Neural progenitor cell (in vitro differentiated cells): ENCODE data around the gene NAPG. TPM values are rescaled to one million over a fixed set of nuclear protein-coding genes. Genes with fewer than 3 reads are reported as not detected.
"Not testable (repeated sequence)": the region's sequence is repeated elsewhere in the genome, so short reads cannot be mapped to it uniquely, and the experiment has no call there.

ENCODE experiments used
- DNase-seq: peaks from one replicate; pipeline ENCODE4 v3.0.0-alpha.2; 2016; ENCODE audit warnings: low spot score
- H2AFZ ChIP-seq: fragments of 200-600 bp; sonication (generic); replicated peaks from 2 replicates; pipeline ENCODE4 v1.6.1; 2016; ENCODE audit warnings: antibody characterized with exemption
- H3F3A ChIP-seq: fragments of 200-600 bp; sonication (generic); 2 replicates; pipeline ENCODE4 v1.6.1; 2016; ENCODE audit warnings: antibody characterized with exemption, low read depth
- H3K27ac ChIP-seq: fragments of 200-600 bp; sonication (generic); 2 replicates; pipeline ENCODE4 v1.5.1; 2016; ENCODE audit warnings: mild to moderate bottlenecking
- H3K27me3 ChIP-seq: fragments of 200-600 bp; sonication (generic); 2 replicates; pipeline ENCODE4 v1.6.1; 2016; ENCODE audit warnings: mild to moderate bottlenecking, moderate library complexity
- H3K36me3 ChIP-seq: fragments of 200-600 bp; sonication (generic); 2 replicates; pipeline ENCODE4 v1.5.1; 2016
- H3K4me1 ChIP-seq: fragments of 200-600 bp; sonication (generic); 2 replicates; pipeline ENCODE4 v1.6.1; 2016; ENCODE audit warnings: mixed run types
- H3K4me2 ChIP-seq: fragments of 200-600 bp; sonication (generic); 2 replicates; pipeline ENCODE4 v1.6.1; 2016
- H3K4me3 ChIP-seq: fragments of 200-600 bp; sonication (generic); 2 replicates; pipeline ENCODE4 v1.5.1; 2016
- H3K79me2 ChIP-seq: fragments of 200-600 bp; sonication (generic); 2 replicates; pipeline ENCODE4 v1.6.1; 2016; ENCODE audit warnings: low read depth
- H3K9ac ChIP-seq: fragments of 200-600 bp; sonication (generic); 2 replicates; pipeline ENCODE4 v1.6.1; 2016
- H3K9me3 ChIP-seq: fragments of 200-600 bp; sonication (generic); 2 replicates; pipeline ENCODE4 v1.5.1; 2016; ENCODE audit warnings: low read depth
- H4K20me1 ChIP-seq: fragments of 200-600 bp; sonication (generic); 2 replicates; pipeline ENCODE4 v1.6.1; 2016; ENCODE audit warnings: low read depth
- H3K27ac Mint-ChIP-seq: 3 replicates; pipeline ENCODE4 v1.8.0; 2021; ENCODE audit warnings: mixed read lengths
- H3K27me3 Mint-ChIP-seq: 2 replicates; pipeline ENCODE4 v1.8.0; 2022; ENCODE audit warnings: low read depth, mild to moderate bottlenecking, inconsistent platforms, moderate library complexity, mixed read lengths; ENCODE audit not compliant: insufficient read depth
- H3K36me3 Mint-ChIP-seq: 3 replicates; pipeline ENCODE4 v1.8.0; 2021; ENCODE audit warnings: mixed read lengths
- H3K4me1 Mint-ChIP-seq: 3 replicates; pipeline ENCODE4 v1.8.0; 2021; ENCODE audit warnings: mixed read lengths
- H3K4me3 Mint-ChIP-seq: 3 replicates; pipeline ENCODE4 v1.8.0; 2021; ENCODE audit warnings: mild to moderate bottlenecking, moderate library complexity, mixed read lengths
- H3K9me3 Mint-ChIP-seq: 3 replicates; pipeline ENCODE4 v1.8.0; 2020; ENCODE audit warnings: mixed read lengths
- EZH2 ChIP-seq: fragments of 200-600 bp; sonication (generic); IDR thresholded peaks from 2 replicates; pipeline ENCODE4 v1.6.1; 2017; ENCODE audit warnings: antibody characterized with exemption, mild to moderate bottlenecking, moderate library complexity
- EZH2phosphoT487 ChIP-seq: fragments of 200-600 bp; sonication (generic); IDR thresholded peaks from 2 replicates; pipeline ENCODE4 v1.6.1; 2017; ENCODE audit warnings: antibody characterized with exemption
- total RNA-seq: library from RNA; depleted of rRNA; stranded (reverse); fragments of >200 nt; gene quantifications from 2 replicates; pipeline ENCODE4 v1.2.3, GENCODE V29; 2015; ENCODE audit warnings: low replicate concordance
- TF ChIP-seq, protein P1 (sequence below): fragments of 200-600 bp; sonication (generic); IDR thresholded peaks from 2 replicates; pipeline ENCODE4 v1.5.1; 2017; ENCODE audit warnings: antibody characterized with exemption, mild to moderate bottlenecking

Gene NAPG
- total RNA-seq, 1 donor from 2014 or later, result 56.6 TPM

DNA sequence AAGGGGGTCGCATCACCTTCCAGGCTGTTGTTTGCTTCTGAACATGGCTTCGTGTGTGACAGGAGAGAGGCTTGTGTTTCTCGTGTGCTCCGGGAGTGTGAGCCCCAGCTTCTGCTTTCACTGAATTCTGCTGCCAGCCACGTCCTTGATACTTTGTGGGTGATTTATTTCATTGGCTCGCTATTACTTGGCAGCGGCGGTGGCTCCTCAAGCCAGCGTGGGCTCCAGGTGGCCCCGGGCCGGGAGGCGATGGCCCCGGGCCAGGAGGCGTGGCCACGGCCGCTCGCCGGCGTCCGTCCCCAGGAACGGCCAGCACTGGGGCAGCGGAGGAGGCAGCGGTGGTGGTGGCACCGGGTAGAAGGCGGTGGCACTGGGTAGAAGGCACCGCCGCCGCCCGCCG lies 63.1 kb downstream of the NAPG start:
- Histone ChIP-seq H4K20me1 (no peaks in the 10 kb centered on the region), H3K36me3 (no peaks in the 10 kb centered on the region), H3K27me3 (no peaks in the 10 kb centered on the region), H3K4me1 (no peaks in the 10 kb centered on the region), H2AFZ (no peak overlapping the region), H3K4me2 (no peak overlapping the region), H3K27ac (no peak overlapping the region), H3K9me3 (no peaks in the 10 kb centered on the region), H3F3A (no peaks in the 10 kb centered on the region), H3K9ac (no peak overlapping the region), H3K79me2 (no peaks in the 10 kb centered on the region), H3K4me3 (no peak overlapping the region)
- Mint-ChIP-seq H3K9me3 (peaks cover 3% of the 10 kb centered on the region), H3K36me3 (no peaks in the 10 kb centered on the region), H3K27me3 (no peaks in the 10 kb centered on the region), H3K4me1 (no peaks in the 10 kb centered on the region), H3K27ac (no peak overlapping the region), H3K4me3 (no peak overlapping the region)
- no peak for DNase-seq
- TF ChIP-seq EZH2phosphoT487, result no peak
- no peak for TF ChIP-seq EZH2

DNA sequence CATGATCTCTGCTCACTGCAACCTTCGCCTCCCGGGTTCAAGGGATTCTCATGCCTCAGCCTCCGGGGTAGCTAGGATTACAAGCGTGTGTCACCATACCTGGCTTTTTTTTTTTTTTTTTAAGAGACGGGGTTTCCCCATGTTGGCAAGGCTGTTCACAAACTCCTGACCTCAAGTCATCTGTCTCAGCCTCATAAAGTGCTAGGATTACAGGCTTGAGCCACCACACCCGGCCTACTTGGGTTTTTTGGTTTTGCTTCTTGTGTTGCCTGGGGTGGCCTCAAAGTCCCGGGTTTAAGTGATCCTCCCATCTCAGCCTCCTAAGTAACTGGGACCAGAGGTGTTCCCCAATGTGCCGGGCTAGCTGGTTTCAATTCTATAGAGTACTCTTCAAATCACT lies 64.6 kb downstream of the NAPG start:
- H3K4me3 ChIP-seq, result no peak overlapping the region
- no peak for DNase-seq
- H3F3A ChIP-seq, result no peaks in the 10 kb centered on the region
- Mint-ChIP-seq H3K9me3 (peaks cover 3% of the 10 kb centered on the region), H3K27ac (no peak overlapping the region), H3K27me3 (no peaks in the 10 kb centered on the region), H3K4me3 (no peak overlapping the region), H3K4me1 (no peaks in the 10 kb centered on the region), H3K36me3 (no peaks in the 10 kb centered on the region)
- no peaks in the 10 kb centered on the region for H3K36me3 ChIP-seq
- H3K9ac ChIP-seq, result no peak overlapping the region
- no peaks in the 10 kb centered on the region for H3K9me3 ChIP-seq
- H3K27me3 ChIP-seq, result no peaks in the 10 kb centered on the region
- no peak overlapping the region for H2AFZ ChIP-seq
- no peak overlapping the region for H3K27ac ChIP-seq
- no peaks in the 10 kb centered on the region for H4K20me1 ChIP-seq
- no peaks in the 10 kb centered on the region for H3K4me1 ChIP-seq
- no peak overlapping the region for H3K4me2 ChIP-seq
- TF ChIP-seq EZH2, result no peak
- no peak for TF ChIP-seq EZH2phosphoT487
- TF ChIP-seq, protein P1, sequence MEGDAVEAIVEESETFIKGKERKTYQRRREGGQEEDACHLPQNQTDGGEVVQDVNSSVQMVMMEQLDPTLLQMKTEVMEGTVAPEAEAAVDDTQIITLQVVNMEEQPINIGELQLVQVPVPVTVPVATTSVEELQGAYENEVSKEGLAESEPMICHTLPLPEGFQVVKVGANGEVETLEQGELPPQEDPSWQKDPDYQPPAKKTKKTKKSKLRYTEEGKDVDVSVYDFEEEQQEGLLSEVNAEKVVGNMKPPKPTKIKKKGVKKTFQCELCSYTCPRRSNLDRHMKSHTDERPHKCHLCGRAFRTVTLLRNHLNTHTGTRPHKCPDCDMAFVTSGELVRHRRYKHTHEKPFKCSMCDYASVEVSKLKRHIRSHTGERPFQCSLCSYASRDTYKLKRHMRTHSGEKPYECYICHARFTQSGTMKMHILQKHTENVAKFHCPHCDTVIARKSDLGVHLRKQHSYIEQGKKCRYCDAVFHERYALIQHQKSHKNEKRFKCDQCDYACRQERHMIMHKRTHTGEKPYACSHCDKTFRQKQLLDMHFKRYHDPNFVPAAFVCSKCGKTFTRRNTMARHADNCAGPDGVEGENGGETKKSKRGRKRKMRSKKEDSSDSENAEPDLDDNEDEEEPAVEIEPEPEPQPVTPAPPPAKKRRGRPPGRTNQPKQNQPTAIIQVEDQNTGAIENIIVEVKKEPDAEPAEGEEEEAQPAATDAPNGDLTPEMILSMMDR, result no peak
- no peaks in the 10 kb centered on the region for H3K79me2 ChIP-seq

DNA sequence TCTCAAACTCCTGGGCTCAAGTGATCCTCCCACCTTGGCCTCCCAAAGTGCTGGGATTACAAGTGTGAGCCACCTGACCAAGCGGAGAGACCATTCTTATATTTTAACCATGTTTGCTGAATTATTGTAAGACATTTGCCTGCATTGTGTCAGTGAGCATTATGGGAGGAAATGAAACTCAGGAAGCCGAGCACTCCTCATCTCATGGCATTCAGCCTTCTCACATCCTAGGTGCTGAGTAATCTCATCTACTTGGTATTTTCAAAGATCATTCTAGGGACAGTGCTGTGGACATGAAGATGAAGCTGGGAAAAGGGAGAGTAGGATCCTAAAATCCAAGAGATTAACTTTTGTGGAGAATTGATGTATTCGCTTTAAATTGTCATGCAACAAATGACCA lies 66.1 kb downstream of the NAPG start:
- Mint-ChIP-seq H3K4me3 (no peak overlapping the region), H3K27ac (peak overlapping the region; percentile 50), H3K4me1 (no peaks in the 10 kb centered on the region), H3K27me3 (no peaks in the 10 kb centered on the region), H3K9me3 (peaks cover 3% of the 10 kb centered on the region), H3K36me3 (no peaks in the 10 kb centered on the region)
- Histone ChIP-seq H3K27me3 (no peaks in the 10 kb centered on the region), H3K4me1 (no peaks in the 10 kb centered on the region), H4K20me1 (no peaks in the 10 kb centered on the region), H3K27ac (no peak overlapping the region), H3F3A (no peaks in the 10 kb centered on the region), H3K9ac (no peak overlapping the region), H3K4me2 (no peak overlapping the region), H3K79me2 (no peaks in the 10 kb centered on the region), H3K36me3 (no peaks in the 10 kb centered on the region), H3K9me3 (no peaks in the 10 kb centered on the region), H2AFZ (no peak overlapping the region), H3K4me3 (no peak overlapping the region)
- DNase-seq, result no peak
- TF ChIP-seq, protein P1, result no peak

DNA sequence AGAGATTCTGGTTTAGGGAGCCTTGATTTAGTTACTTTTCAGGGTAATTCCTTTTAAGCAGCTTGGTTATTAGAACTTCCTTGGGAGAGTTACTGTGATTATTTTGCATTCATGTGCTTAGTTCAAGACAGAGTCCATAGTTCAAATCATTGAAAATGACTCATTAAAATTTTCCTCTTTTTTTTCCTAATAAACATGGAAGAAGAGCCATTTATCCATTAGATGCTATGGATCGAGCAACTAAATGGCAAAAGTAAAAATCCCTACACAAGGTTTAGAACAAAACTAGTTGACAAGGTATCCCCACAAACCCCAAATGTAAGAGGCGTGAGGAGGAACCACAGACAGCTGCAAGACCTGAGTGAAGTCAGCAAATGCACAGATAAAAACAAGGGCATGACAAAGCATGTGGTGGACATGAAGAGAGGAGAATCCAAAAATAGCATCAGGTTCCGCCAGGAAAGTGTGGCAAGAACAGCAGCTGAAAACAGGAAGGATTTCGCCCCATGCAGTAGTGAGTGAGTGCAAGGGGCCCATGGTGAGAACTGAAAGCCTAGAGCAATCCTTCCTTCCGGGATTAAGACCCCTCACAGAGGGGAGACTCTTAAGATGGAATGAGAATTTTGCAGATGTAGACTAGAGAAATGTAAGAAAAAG lies 67.7 kb downstream of the NAPG start:
- H4K20me1 ChIP-seq, H3K9me3 ChIP-seq, H3K4me3 Mint-ChIP-seq, H3K9me3 Mint-ChIP-seq, H3K36me3 ChIP-seq, H3K4me3 ChIP-seq, H3F3A ChIP-seq, H3K27me3 Mint-ChIP-seq, H3K79me2 ChIP-seq, H3K9ac ChIP-seq, H3K27ac ChIP-seq, H3K36me3 Mint-ChIP-seq, H3K4me1 ChIP-seq, H2AFZ ChIP-seq, H3K27me3 ChIP-seq, H3K4me2 ChIP-seq, H3K27ac Mint-ChIP-seq, H3K4me1 Mint-ChIP-seq, DNase-seq: not testable (repeated sequence)

DNA sequence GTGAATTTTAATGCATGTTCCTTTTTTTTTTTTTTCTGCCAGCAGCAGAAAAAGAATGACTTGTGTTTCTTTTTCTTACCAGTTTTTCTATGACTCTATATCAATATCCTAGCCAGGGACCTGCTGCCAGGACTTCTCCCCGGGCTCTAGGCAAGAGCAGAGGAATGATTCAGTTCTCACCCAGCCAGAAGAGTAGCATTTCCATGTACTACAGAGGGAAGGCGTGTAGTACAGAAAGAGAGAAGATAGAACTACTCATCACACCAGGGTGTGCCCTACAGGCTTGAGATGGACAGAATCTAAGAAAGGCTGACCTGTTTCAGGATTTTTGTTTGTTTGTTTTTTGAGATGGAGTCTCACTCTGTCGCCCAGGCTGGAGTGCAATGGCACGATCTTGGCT lies 70.1 kb downstream of the NAPG start:
- H3K4me3 Mint-ChIP-seq, H3K36me3 ChIP-seq, DNase-seq, H2AFZ ChIP-seq, H3K9ac ChIP-seq, H3K4me1 ChIP-seq, H3K9me3 ChIP-seq, H3K9me3 Mint-ChIP-seq, H3K27me3 ChIP-seq, H4K20me1 ChIP-seq, H3K27ac Mint-ChIP-seq, H3K79me2 ChIP-seq, H3K4me3 ChIP-seq, H3K4me2 ChIP-seq, H3K36me3 Mint-ChIP-seq, H3F3A ChIP-seq, H3K27me3 Mint-ChIP-seq, H3K4me1 Mint-ChIP-seq, H3K27ac ChIP-seq: not testable (repeated sequence)

DNA sequence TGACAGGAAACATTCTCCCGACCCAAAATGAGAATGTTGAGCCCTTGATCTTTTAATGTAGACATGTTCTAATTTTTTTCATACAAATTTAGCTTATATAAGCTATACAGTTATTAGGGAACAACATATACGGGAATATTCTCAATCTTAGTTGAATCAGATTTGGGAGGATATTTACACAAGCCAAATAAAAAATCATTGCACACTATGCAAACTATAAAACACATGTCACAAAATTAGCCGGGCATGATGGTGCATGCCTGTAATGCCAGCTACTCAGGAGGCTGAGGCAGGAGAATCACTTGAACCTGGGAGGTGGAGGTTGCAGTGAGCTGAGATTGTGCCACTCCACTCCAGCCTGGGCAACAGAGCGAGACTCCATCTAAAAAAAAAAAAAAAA lies 71.9 kb downstream of the NAPG start:
- H3K27ac ChIP-seq, H3K4me1 Mint-ChIP-seq, H3K36me3 ChIP-seq, H3K36me3 Mint-ChIP-seq, H3K4me2 ChIP-seq, H4K20me1 ChIP-seq, H3K9ac ChIP-seq, H3K27me3 ChIP-seq, H3K27me3 Mint-ChIP-seq, H3K4me1 ChIP-seq, H3K9me3 Mint-ChIP-seq, H3K27ac Mint-ChIP-seq, H3K4me3 Mint-ChIP-seq, H3F3A ChIP-seq, H2AFZ ChIP-seq, DNase-seq, H3K9me3 ChIP-seq, H3K79me2 ChIP-seq, H3K4me3 ChIP-seq: not testable (repeated sequence)

DNA sequence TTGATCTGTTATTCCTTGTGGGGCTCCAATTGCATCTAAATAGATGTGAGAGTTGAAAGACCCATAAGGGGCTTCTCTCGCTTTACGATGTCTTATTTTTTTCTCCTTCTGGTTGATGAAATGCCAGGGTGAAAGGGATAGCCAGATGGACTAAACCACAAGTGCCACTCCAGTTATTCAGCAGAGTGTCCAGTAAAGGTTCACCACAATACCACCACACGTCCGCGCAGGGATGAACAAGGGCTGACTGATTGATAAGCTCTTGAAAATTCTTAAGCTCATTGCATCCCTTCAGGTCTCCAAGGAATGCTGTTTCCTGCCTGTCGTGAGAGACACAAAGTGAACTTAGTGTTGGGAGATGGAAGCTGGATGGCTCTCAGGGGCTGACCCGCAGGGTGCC lies 74.9 kb downstream of the NAPG start:
- not testable (repeated sequence) for H3K4me3 Mint-ChIP-seq, H3F3A ChIP-seq, H3K79me2 ChIP-seq, DNase-seq, H3K4me3 ChIP-seq, H3K27me3 ChIP-seq, H3K9me3 ChIP-seq, H3K27ac ChIP-seq, H3K36me3 ChIP-seq, H2AFZ ChIP-seq, H3K27ac Mint-ChIP-seq, H3K27me3 Mint-ChIP-seq, H3K4me1 Mint-ChIP-seq, H3K4me1 ChIP-seq, H4K20me1 ChIP-seq, H3K36me3 Mint-ChIP-seq, H3K4me2 ChIP-seq, H3K9ac ChIP-seq
- H3K9me3 Mint-ChIP-seq, result peaks cover 12% of the 10 kb centered on the region
